Type B pancreatic cell (in vitro differentiated cells): ENCODE measurements around the gene NTSR2. TPM values are rescaled to one million over a fixed set of nuclear protein-coding genes. Genes with fewer than 3 reads are reported as not detected.

Experiments
- DNase-seq: peaks from one replicate; pipeline ENCODE4 v3.0.0; 2021; ENCODE audit warnings: mixed read lengths; ENCODE audit not compliant: unreplicated experiment; ENCODE audit errors: extremely low spot score
- H3K27ac Mint-ChIP-seq: 2 replicates; pipeline ENCODE4 v1.8.0; 2021; ENCODE audit warnings: mild to moderate bottlenecking, mixed read lengths
- H3K27me3 Mint-ChIP-seq: 2 replicates; pipeline ENCODE4 v1.8.0; 2021; ENCODE audit warnings: mixed read lengths
- H3K36me3 Mint-ChIP-seq: 2 replicates; pipeline ENCODE4 v1.8.0; 2021; ENCODE audit warnings: mixed read lengths
- H3K4me1 Mint-ChIP-seq: one replicate; pipeline ENCODE4 v1.8.0; 2021; ENCODE audit warnings: mixed read lengths; ENCODE audit not compliant: unreplicated experiment
- H3K4me3 Mint-ChIP-seq: 2 replicates; pipeline ENCODE4 v1.8.0; 2021; ENCODE audit warnings: mild to moderate bottlenecking, mixed read lengths
- H3K9me3 Mint-ChIP-seq: 2 replicates; pipeline ENCODE4 v1.8.0; 2021; ENCODE audit warnings: mixed read lengths
- CTCF ChIP-seq: fragments of 200-600 bp; sonication (generic); conservative IDR thresholded peaks from 2 replicates; pipeline ENCODE4 v1.5.0; 2021; ENCODE audit warnings: antibody characterized with exemption, mild to moderate bottlenecking
- long read RNA-seq: library from polyadenylated mRNA; unstranded; transcript quantifications from one replicate; pipeline ENCODE4 v2.0.0, GENCODE V29; 2020
- total RNA-seq: library from RNA; stranded (reverse); gene quantifications from 2 replicates; pipeline ENCODE4 v1.2.1, GENCODE V29; 2021; ENCODE audit warnings: low replicate concordance

NTSR2 gene
- not detected in 2 replicates for total RNA-seq
- long read RNA-seq, result 0 reads

GRCh38 chr2:11669454-11670291 is at the start of gene NTSR2:
NTSR2 (minus strand) TSS chr2:11670195; CDS start chr2:11670129, 66 bp downstream.
- no peak for DNase-seq
- TF ChIP-seq CTCF, result no peak
- Mint-ChIP-seq H3K4me3 (no peak within 1 kb of the TSS), H3K9me3 (no peaks in the 10 kb centered on the region), H3K27ac (no peak within 1 kb of the TSS), H3K4me1 (peaks cover 5% of the 10 kb centered on the region), H3K36me3 (no peaks in the 10 kb centered on the region), H3K27me3 (peaks cover 58% of the 10 kb centered on the region)

GRCh38 chr2:11719230-11719977 is 49.4 kb upstream of the NTSR2 start:
- Mint-ChIP-seq H3K4me1 (peaks cover 20% of the 10 kb centered on the region), H3K27me3 (peaks cover 51% of the 10 kb centered on the region), H3K4me3 (no peak overlapping the region), H3K36me3 (no peaks in the 10 kb centered on the region), H3K27ac (no peak overlapping the region), H3K9me3 (no peaks in the 10 kb centered on the region)
- no peak for DNase-seq
- no peak for TF ChIP-seq CTCF

GRCh38 chr2:11718606-11719005 is 48.6 kb upstream of the NTSR2 start:
- Mint-ChIP-seq H3K9me3 (no peaks in the 10 kb centered on the region), H3K4me3 (no peak overlapping the region), H3K27me3 (peaks cover 48% of the 10 kb centered on the region), H3K36me3 (no peaks in the 10 kb centered on the region), H3K4me1 (peaks cover 27% of the 10 kb centered on the region), H3K27ac (no peak overlapping the region)
- TF ChIP-seq CTCF, result no peak
- no peak for DNase-seq

- Mint-ChIP-seq H3K4me1 (peaks cover 23% of the 10 kb centered on the region), H3K27me3 (peaks cover 41% of the 10 kb centered on the region), H3K36me3 (no peaks in the 10 kb centered on the region), H3K9me3 (no peaks in the 10 kb centered on the region), H3K4me3 (no peak overlapping the region), H3K27ac (no peak overlapping the region)
- TF ChIP-seq CTCF, result no peak
- no peak for DNase-seq
Observed at GRCh38 chr2:11717623-11718022, 47.6 kb upstream of the NTSR2 start.

- H3K4me1 Mint-ChIP-seq, result peaks cover 17% of the 10 kb centered on the region
- no peak for TF ChIP-seq CTCF
- no peaks in the 10 kb centered on the region for H3K9me3 Mint-ChIP-seq
- H3K27ac Mint-ChIP-seq, result no peak overlapping the region
- H3K4me3 Mint-ChIP-seq, result no peak overlapping the region
- no peaks in the 10 kb centered on the region for H3K36me3 Mint-ChIP-seq
- H3K27me3 Mint-ChIP-seq, result peaks cover 41% of the 10 kb centered on the region
- DNase-seq, result no peak
Observed at GRCh38 chr2:11716689-11717321, 46.8 kb upstream of the NTSR2 start.
